ELF-1 (cell line): ENCODE data around the gene GAREM1.

Source experiments
- DNase-seq: peaks from one replicate; pipeline ENCODE4 v3.0.0-alpha.2; 2016; ENCODE audit warnings: low read depth, low spot score

The GAREM1 gene

GRCh38 chr18:32425466-32425865 is 45.2 kb downstream of the GAREM1 start:
- no peak for DNase-seq

GRCh38 chr18:32424696-32425095 is 46.0 kb downstream of the GAREM1 start:
- no peak for DNase-seq

GRCh38 chr18:32422978-32423740 is 47.5 kb downstream of the GAREM1 start:
- DNase-seq = no peak

- no peak for DNase-seq
Observed at GRCh38 chr18:32422201-32422600, 48.5 kb downstream of the GAREM1 start.

- no peak for DNase-seq
Observed at GRCh38 chr18:32420084-32420750, 50.5 kb downstream of the GAREM1 start.

GRCh38 chr18:32418148-32418547 is 52.5 kb downstream of the GAREM1 start:
- DNase-seq = no peak

GRCh38 chr18:32405588-32405987 is 65.1 kb downstream of the GAREM1 start:
- no peak for DNase-seq

- DNase-seq = no peak
Observed at GRCh38 chr18:32401621-32402020, 69.1 kb downstream of the GAREM1 start.

- no peak for DNase-seq
Observed at GRCh38 chr18:32393407-32393806, 77.3 kb downstream of the GAREM1 start.

GRCh38 chr18:32391126-32391525 is 79.6 kb downstream of the GAREM1 start:
- DNase-seq = no peak

GRCh38 chr18:32389858-32390257 is 80.8 kb downstream of the GAREM1 start:
- DNase-seq = no peak

GRCh38 chr18:32389191-32389590 is 81.5 kb downstream of the GAREM1 start:
- DNase-seq = no peak

GRCh38 chr18:32386471-32386870 is 84.2 kb downstream of the GAREM1 start:
- DNase-seq = no peak

- DNase-seq = no peak
Observed at GRCh38 chr18:32383050-32383819, 87.4 kb downstream of the GAREM1 start.

- no peak for DNase-seq
Observed at GRCh38 chr18:32381761-32382160, 88.9 kb downstream of the GAREM1 start.

- DNase-seq = no peak
Observed at GRCh38 chr18:32380559-32380958, 90.1 kb downstream of the GAREM1 start.

GRCh38 chr18:32379891-32380290 is 90.8 kb downstream of the GAREM1 start:
- DNase-seq = no peak

- no peak for DNase-seq
Observed at GRCh38 chr18:32378705-32379104, 92.0 kb downstream of the GAREM1 start.

GRCh38 chr18:32373995-32374394 is 96.7 kb downstream of the GAREM1 start:
- DNase-seq = no peak

GRCh38 chr18:32373505-32373904 is 97.2 kb downstream of the GAREM1 start:
- no peak for DNase-seq

- peak; percentile 79 for DNase-seq
Observed at GRCh38 chr18:32372381-32373061, 98.2 kb downstream of the GAREM1 start.

- DNase-seq = no peak
Observed at GRCh38 chr18:32372047-32372380, 98.7 kb downstream of the GAREM1 start.
